Amniotic epithelial cell (primary cell): ENCODE measurements around the gene FN3K.
A peak's percentile ranks its signal among the peaks of the same experiment; 100 is the strongest.

ENCODE experiments used
- DNase-seq: peaks from one replicate; pipeline ENCODE4 v3.0.0-alpha.2; 2010; ENCODE audit warnings: low read depth

FN3K gene

DNA sequence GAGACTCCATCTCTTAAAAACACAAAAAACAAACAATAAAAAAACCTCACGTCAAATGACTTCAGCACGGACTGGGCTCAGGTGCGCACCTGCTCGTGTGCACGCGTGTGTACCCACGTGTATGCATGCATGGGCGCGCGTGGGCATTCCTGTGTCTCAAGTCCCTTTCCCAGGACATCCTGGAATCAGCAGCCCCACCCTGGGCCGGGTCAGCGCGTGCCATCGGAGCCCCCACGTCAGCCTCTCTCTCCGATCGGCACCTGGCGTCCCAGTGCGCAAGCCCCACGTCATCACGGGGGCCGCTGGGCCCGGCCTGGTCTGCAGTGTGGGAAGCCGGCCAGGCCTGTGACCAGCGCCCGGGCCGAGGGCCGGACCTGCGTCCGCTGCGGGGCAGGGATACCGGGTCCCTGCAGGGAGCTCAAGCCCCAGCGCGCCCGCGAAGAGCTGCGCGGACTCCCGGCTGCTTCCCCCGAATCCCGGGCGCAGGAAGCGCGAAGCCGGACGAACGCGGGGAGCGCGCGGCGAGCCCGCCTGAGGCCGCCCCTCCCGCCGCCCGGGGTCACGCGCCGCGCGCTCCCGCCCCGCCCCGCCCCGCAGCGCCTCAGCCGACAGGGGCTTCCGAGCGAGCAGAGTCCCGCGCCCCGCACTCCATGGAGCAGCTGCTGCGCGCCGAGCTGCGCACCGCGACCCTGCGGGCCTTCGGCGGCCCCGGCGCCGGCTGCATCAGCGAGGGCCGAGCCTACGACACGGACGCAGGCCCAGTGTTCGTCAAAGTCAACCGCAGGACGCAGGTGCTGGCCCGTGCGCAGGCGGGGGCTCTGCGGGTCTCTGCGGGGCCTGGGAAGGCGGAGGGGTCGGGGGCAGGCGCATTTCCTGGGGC lies at the start of gene FN3K:
Gene FN3K, plus strand, starts transcription at position 629 of the 880 bp plus-strand sequence. Its CDS starts 22 bp downstream, at position 651.
- peak; percentile 46 for DNase-seq

DNA sequence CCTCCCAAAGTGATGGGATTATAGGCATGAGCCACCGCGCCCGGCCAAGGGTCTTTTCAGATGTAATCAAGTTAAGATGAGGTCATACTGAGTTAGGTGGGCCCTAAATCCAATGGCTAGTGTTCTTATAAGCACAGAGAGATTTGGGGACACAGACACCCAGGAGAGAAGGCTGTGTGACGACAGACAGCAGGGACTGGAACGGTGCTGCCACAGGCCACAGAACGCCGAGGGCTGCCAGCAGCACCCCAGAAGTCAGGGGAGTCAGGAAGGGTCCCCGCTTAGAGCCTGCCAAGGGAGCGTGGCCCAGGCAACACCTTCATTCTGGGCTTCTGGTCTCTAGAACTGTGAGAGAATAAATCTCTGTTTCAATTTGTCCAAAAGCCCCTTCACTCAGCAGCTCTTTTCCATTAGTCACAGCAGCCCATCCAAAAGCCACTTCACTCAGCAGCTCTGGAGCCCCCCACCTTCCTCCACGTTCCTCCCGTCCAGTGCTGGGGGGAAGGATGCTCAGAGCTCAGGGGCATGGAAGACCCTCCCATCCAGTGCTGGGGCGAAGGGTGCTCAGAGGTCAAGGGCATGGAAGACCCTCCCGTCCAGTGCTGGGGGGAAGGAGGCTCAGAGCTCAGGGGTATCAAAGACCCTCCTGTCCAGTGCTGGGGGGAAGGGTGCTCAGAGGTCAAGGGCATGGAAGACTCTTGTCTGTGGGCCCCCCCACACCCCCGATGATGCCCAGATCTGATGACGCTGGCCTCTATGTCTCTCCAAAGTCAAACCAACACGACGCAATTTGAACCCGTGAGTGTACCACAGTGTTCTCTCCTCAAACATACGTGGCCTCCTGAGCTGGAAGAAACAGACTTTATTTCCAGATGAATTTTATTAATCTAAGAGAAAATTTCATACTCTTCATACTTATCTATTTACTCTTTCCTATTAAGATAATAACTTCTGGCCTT lies 48.8 kb upstream of the FN3K start:
- DNase-seq: no peak

- DNase-seq: peak; percentile 24
Observed at GRCh38 chr17:82687375-82687861, 48.0 kb upstream of the FN3K start.

GRCh38 chr17:82687871-82688270 lies 47.5 kb upstream of the FN3K start:
- DNase-seq: no peak

- DNase-seq: no peak
Observed at GRCh38 chr17:82689077-82689476, 46.3 kb upstream of the FN3K start.

- DNase-seq: no peak
Observed at GRCh38 chr17:82690786-82691489, 44.5 kb upstream of the FN3K start.

- DNase-seq: no peak
Observed at GRCh38 chr17:82691714-82692113, 43.7 kb upstream of the FN3K start.

DNA sequence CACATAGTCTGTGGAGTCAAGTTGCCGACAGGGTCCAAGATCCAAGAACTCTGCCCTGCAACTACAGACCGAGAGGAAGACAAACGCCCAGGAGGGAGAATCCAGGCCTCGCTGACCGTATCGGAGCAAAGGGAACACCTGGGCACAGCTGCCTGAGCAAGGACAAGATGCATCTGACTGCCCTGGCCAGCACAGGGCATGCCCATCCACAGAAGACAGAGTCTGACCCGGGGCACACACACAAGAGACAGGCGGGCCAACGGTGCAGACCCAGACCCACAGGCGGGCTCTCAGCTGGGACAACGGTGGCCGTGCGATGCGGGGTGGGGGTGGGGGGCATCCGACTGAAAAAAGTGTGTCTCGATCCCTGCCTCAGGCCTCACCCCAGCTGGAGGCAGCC lies 43.1 kb upstream of the FN3K start:
- DNase-seq: no peak

DNA sequence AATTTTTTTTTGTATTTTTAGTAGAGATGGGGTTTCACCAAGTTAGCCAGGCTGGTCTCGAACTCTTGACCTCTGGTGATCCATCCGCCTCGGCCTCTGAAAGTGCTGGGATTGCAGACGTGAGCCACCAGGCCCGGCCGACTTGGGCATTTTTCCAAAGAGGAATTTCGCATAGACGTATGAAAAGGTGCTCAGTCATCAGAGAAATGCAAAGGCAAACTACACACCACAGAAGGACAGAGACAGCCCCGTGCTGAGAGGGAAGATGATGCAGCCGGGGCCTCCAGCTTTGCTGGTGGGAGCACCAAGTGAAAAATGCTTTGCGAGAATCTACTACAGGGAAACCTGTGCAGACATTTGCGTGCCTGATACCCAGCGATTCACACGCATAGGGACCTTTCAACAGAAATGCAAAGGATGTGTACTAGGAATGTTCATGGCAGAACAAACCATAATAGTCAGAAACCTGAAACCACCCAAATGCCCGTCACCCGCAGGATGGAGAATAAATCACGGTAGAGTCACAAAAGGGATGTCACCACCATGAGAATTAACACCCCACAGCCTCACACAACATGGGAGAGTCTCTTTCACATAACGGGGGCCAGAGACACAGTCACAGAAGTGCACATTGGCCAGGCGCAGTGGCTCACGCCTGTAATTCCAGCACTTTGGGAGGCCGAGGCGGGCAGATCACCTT lies 42.1 kb upstream of the FN3K start:
- DNase-seq: no peak

- no peak for DNase-seq
Observed at GRCh38 chr17:82694647-82695046, 40.8 kb upstream of the FN3K start.

- DNase-seq: no peak
Observed at GRCh38 chr17:82696259-82696658, 39.2 kb upstream of the FN3K start.

- no peak for DNase-seq
Observed at GRCh38 chr17:82696916-82697807, 38.3 kb upstream of the FN3K start.

DNA sequence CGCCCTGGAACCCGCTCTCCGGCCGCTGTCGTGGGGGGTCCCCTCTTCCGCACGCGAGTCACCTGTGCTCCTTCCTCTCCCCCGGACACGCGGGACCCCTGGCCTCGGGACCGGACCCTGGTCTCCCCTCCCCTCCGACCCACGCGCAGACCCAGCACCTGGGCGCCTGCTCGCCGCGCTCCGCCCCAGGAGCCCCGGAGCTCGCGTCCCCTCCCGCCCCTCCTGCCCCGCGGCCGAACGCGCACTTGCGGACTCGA lies 37.7 kb upstream of the FN3K start:
- no peak for DNase-seq

DNA sequence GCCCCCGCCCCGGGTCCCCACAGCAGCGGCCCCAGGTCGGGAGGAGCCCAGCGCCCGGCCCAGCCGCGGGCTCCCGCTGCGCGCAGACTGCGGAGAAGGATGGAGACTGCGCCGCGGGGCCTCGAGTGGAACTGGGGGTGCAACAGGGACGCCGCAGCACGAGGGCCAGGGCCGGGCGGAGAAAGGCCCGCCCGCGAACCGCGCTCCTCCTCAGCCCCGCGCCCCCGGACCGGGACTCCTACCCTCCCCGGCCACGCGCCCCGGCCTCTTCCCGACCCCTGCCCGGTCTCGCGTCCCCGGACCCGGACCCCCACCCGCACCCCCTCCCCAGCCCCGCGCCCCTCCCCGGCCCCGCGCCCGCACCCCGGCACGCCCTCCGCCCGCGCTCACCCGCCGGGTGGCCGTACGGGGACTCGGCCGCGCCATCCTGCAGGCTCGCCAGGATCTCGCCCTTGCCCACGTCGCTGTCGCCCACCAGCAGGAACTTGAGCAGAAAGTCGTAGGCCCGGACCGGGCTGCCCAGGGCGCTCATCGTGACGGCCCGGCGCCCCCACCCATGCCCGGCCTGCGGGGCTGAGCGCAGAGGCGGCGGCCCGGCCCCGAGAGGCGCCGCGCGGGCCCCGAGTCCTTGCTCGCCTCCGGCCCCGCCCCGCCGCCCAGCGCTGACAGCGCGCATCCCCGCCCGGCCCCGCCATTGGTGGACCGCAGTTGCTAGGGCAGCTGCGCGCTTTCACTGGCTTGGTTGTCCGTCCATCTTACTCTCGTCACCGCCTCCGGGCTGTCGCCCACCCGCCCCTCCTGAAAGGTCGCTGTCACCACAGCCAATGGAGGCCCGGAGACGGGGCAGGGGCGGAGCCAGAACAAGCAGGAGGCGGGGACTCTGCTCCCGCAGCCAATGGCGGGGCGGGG lies 37.1 kb upstream of the FN3K start, which contains the start of gene RAB40B:
Gene RAB40B, minus strand, starts transcription at position 634 of the 909 bp plus-strand sequence. Its CDS starts 102 bp downstream, at position 532.
- peak; percentile 98 for DNase-seq

GRCh38 chr17:82698974-82699442 lies 36.4 kb upstream of the FN3K start:
- DNase-seq: no peak

DNA sequence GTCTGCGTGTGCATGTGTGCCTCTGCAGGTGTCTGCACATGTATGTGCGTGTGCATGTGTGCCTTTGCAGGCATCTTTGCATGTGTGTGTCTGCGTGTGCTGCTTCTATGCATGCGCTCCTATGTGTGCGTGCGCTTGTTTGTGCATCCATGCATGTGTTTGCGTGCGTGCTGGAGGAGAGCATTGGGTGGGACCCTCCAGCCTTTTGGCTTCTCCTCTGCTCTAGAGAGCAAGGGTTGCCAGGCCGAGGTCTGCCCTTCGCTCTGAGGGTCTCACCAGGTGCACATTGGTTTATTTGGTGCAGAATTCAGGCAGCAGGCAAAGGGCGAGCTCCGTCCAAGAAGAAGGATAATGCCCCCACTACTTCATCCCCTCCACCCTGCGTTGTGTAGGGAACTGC lies 35.9 kb upstream of the FN3K start:
- no peak for DNase-seq

- no peak for DNase-seq
Observed at GRCh38 chr17:82702231-82702927, 33.0 kb upstream of the FN3K start.

GRCh38 chr17:82703036-82703745 lies 32.2 kb upstream of the FN3K start:
- DNase-seq: no peak
